Spleen (tissue), 11 donors: Measurements from ENCODE around the gene MYL5. TPM values are rescaled to one million over a fixed set of nuclear protein-coding genes. Genes with fewer than 3 reads are reported as not detected.
A peak's percentile ranks its signal among the peaks of the same experiment; 100 is the strongest.

Experiments used
- DNase-seq: peaks from one replicate; pipeline ENCODE4 v3.0.0-alpha.2; 2020
- H3K27ac ChIP-seq, 8 donors: fragments of 200-600 bp; sonication (generic) in 7 of 8; 1 replicate in 4 of 8; 2 replicates in 4 of 8; pipeline versions ENCODE4 v1.5.0 to v1.8.0; 2016 to 2021; ENCODE audit warnings: inconsistent platforms in 4 of 8, mild to moderate bottlenecking in 4 of 8, moderate library complexity in 1 of 8
- H3K27me3 ChIP-seq, 7 donors: fragments of 200-600 bp; sonication (generic) in 6 of 7; replicated peaks in 1 of 7; 1 replicate in 4 of 7; 2 replicates in 3 of 7; pipeline versions ENCODE4 v1.5.0 to v1.8.0; 2016 to 2021; ENCODE audit warnings: inconsistent platforms in 3 of 7, mild to moderate bottlenecking in 1 of 7
- H3K36me3 ChIP-seq, 6 donors: fragments of 200-600 bp; sonication (generic) in 5 of 6; 1 replicate in 4 of 6; 2 replicates in 2 of 6; pipeline versions ENCODE4 v1.5.0 to v1.8.0; 2016 to 2021; ENCODE audit warnings: inconsistent platforms in 2 of 6
- H3K4me1 ChIP-seq, 6 donors: fragments of 200-600 bp; sonication (generic) in 5 of 6; 1 replicate in 3 of 6; 2 replicates in 3 of 6; pipeline versions ENCODE4 v1.5.0 to v1.8.0; 2016 to 2021; ENCODE audit warnings: inconsistent platforms in 3 of 6
- H3K4me3 ChIP-seq, 8 donors: fragments of 200-600 bp; sonication (generic) in 7 of 8; 1 replicate in 4 of 8; 2 replicates in 4 of 8; pipeline versions ENCODE4 v1.5.0 to v1.8.0; 2016 to 2021; ENCODE audit warnings: inconsistent platforms in 4 of 8, mild to moderate bottlenecking in 4 of 8, moderate library complexity in 2 of 8
- H3K9me3 ChIP-seq, 8 donors: fragments of 200-600 bp; sonication (generic) in 7 of 8; 1 replicate in 4 of 8; 2 replicates in 4 of 8; pipeline versions ENCODE4 v1.5.0 to v1.8.0; 2016 to 2021; ENCODE audit warnings: inconsistent platforms in 4 of 8
- POLR2A ChIP-seq, 3 donors: fragments of 450-650 bp; IDR thresholded peaks; one replicate each; pipeline ENCODE4 v1.5.1; 2017; ENCODE audit warnings: antibody characterized with exemption in 3 of 3, mild to moderate bottlenecking in 1 of 3
- POLR2AphosphoS5 ChIP-seq, 3 donors: sonication (generic); formaldehyde crosslinking; IDR thresholded peaks; one replicate each; pipeline ENCODE4 v1.5.1; 2017; ENCODE audit warnings: antibody characterized with exemption in 3 of 3
- WGBS, 5 donors: extraction: QIAGEN DNeasy Blood & Tissue Kit in 3 of 5; methylation state at CpG; one replicate each; pipeline versions ENCODE4 v1.1.5 to v1.1.7; 2013 to 2018; 5-methylcytosine and 5-hydroxymethylcytosine counted together
- intact Hi-C: fragments of 100-400 bp; cut with DNase I; formaldehyde crosslinking; loops from one replicate; pipeline ENCODE4 v1.15.0; 2023; ENCODE audit warnings: low total_unique reads
- polyA plus RNA-seq, 3 donors: library from polyadenylated mRNA; stranded (reverse); fragments of 200-250 nt; gene quantifications; one replicate each; pipeline ENCODE4 v1.2.1, GENCODE V29; 2013
- total RNA-seq, 7 donors: library from RNA; depleted of rRNA in 3 of 7; stranded (reverse); fragments of >200 nt in 3 of 7; fragmentation: NEBNext Ultra II Directional in 4 of 7; extraction: Animal tissue kit (Norgen Biotek cat#: 25700) in 4 of 7; gene quantifications; one replicate each; pipeline versions ENCODE4 v1.1.0 to v1.2.1, GENCODE V29; 2016 to 2021
- TF ChIP-seq, protein P1 (sequence below), 11 experiments: fragments of 200-600 bp in 7 of 11; fragments of 450-650 bp in 4 of 11; sonication (generic) in 4 of 11; IDR thresholded peaks in 8 of 11; conservative IDR thresholded peaks in 3 of 11; 1 replicate in 7 of 11; 2 replicates in 4 of 11; pipeline versions ENCODE4 v1.4.0 to v1.8.0; 2016 to 2021; ENCODE audit warnings: antibody characterized with exemption in 11 of 11, inconsistent platforms in 4 of 11, mild to moderate bottlenecking in 1 of 11
- donor health status: healthy with polysubstance abuse.
- donor health status: DM: no; HTN: no; CAD: no; lungs with moderate emphysema.
- donor health status: DM: no; HTN: no; CAD: no.
- donor health status: Bipolar disorder and iron deficiency.
- donor health status: healthy.
- donor health status: DM: no; HTN: no; CAD: no.
- donor health status: DM: yes; HTN: yes; CAD: no.

MYL5 gene
- total and polyA plus RNA-seq, 10 donors: 9.2 to 32.6 (median 19.2) TPM

DNA sequence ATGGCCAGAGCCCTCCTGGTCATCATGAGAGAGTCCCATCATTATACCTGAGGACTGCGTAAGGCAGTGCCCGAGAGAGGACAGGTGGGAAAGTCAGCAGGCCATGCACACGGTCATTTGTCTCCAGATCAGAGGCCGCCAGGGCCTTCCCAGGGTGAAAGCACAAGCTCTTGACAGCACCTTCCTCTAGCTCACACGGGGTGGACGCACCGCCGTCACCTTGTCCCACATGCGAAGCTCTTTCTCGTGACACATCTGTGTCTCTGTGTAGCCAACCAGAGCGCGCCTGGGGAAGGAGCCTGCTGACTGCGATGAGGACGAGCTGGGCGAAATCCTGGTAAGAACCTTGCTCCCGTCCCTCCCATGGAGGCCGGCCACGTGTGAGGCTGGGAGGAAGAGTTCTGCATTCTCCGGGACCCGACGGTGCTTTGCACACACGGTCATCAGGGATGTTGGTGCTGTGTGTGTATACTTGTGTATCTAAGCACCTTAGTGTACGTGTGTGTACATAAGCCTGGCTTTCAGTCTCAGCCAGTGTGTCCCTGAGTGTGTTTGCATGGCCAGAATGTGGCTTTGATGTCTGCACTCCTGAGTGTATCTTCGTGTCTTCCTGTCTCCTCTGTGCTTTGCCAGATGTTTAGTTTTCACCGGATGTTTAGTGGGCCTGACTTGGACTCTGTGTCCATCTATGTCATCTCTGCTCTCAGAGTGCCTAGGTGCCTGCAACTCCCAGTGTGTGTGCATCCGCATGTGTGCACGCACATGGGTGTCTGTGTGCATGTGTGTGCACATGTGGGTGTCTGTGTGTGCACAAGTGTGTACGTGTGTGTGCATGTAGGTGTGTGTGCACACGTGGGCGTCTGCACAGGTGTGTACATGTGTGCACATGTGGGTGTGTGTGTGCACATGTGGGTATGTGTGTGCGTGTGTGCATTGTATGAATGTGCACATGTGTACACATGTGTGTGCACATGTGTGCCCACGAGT, 15.4 kb upstream of the MYL5 start:
- no peaks in the 10 kb centered on the region for H3K9me3 ChIP-seq
- H3K27me3 ChIP-seq: peaks cover 0 to 11% (median 0%) of the 10 kb centered on the region in 7 donors
- intact Hi-C loops: no loop called here
- DNase-seq: peak; percentile 69
- WGBS, 5 donors: 92 to 97% (median 93%) methylated on average over 28 to 32 of the region's 32 CpGs
- H3K4me1 ChIP-seq: peaks cover 3 to 16% (median 7%) of the 10 kb centered on the region in 6 donors
- peaks cover 0 to 8% (median 0%) of the 10 kb centered on the region in 6 donors for H3K36me3 ChIP-seq
- H3K27ac ChIP-seq: no peak overlapping the region
- no peak overlapping the region for H3K4me3 ChIP-seq
- TF ChIP-seq, protein P1, sequence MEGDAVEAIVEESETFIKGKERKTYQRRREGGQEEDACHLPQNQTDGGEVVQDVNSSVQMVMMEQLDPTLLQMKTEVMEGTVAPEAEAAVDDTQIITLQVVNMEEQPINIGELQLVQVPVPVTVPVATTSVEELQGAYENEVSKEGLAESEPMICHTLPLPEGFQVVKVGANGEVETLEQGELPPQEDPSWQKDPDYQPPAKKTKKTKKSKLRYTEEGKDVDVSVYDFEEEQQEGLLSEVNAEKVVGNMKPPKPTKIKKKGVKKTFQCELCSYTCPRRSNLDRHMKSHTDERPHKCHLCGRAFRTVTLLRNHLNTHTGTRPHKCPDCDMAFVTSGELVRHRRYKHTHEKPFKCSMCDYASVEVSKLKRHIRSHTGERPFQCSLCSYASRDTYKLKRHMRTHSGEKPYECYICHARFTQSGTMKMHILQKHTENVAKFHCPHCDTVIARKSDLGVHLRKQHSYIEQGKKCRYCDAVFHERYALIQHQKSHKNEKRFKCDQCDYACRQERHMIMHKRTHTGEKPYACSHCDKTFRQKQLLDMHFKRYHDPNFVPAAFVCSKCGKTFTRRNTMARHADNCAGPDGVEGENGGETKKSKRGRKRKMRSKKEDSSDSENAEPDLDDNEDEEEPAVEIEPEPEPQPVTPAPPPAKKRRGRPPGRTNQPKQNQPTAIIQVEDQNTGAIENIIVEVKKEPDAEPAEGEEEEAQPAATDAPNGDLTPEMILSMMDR (IDR thresholded peaks at IDR 0.05 in 8 of 11, conservative IDR thresholded peaks at IDR 0.05 in 3 of 11): no peak
- TF ChIP-seq POLR2AphosphoS5 (IDR thresholded peaks at IDR 0.05): peak in 1 of 3 donors; percentile 13

DNA sequence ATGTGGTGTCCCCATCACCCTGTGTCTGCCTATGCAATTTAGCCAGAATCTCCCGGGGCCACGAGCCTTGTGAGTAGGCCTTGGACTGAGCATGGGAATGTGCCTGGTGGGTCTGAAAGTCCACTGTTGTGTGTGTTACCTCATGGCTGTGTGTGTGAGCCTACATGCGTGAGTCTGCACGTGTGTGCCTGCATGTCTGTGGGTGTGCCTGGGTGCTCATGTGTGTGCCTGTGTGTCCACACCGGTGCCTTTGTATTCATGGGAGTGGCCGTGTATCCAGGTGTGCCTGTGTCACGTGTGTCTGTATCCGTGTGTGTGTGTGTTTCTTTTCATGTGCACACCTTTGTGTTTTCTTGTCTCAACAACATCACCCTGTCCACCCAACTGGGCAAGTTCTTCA, 14.5 kb upstream of the MYL5 start:
- H3K4me1 ChIP-seq: peaks cover 3 to 25% (median 15%) of the 10 kb centered on the region in 6 donors
- 89 to 98% (median 93%) methylated on average over 8 of the region's 8 CpGs for WGBS, 5 donors
- TF ChIP-seq, protein P1 (IDR thresholded peaks at IDR 0.05 in 8 of 11, conservative IDR thresholded peaks at IDR 0.05 in 3 of 11): no peak
- TF ChIP-seq POLR2A (IDR thresholded peaks at IDR 0.05) (no peak), POLR2AphosphoS5 (IDR thresholded peaks at IDR 0.05) (no peak)
- no peak overlapping the region for H3K27ac ChIP-seq
- H3K27me3 ChIP-seq: peaks cover 0 to 7% (median 0%) of the 10 kb centered on the region in 7 donors
- peaks cover 0 to 8% (median 0%) of the 10 kb centered on the region in 6 donors for H3K36me3 ChIP-seq
- no peaks in the 10 kb centered on the region for H3K9me3 ChIP-seq
- no peak overlapping the region for H3K4me3 ChIP-seq
- peak; percentile 17 for DNase-seq
- intact Hi-C loops: no loop called here

DNA sequence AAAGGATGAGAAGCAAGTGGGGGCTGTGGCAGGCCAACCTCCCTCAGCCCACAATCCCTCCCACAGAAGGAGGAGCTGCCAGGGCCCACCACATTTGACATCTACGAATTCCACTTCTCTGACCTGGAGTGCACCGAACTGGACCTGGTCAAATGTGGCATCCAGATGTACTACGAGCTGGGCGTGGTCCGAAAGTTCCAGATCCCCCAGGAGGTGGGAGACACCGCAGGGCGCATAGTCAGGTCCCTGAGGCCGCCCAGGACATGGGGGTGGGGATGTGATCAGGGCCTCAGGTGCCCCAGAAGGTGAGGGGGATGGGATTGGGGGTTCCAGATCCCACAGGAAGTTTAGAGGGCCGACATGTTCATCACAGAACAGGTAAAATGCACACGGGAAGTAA, 13.9 kb upstream of the MYL5 start:
- H3K9me3 ChIP-seq: no peaks in the 10 kb centered on the region
- intact Hi-C loops: no loop called here
- peaks cover 0 to 2% (median 0%) of the 10 kb centered on the region in 7 donors for H3K27me3 ChIP-seq
- no peak overlapping the region for H3K4me3 ChIP-seq
- TF ChIP-seq POLR2AphosphoS5 (IDR thresholded peaks at IDR 0.05) (no peak), POLR2A (IDR thresholded peaks at IDR 0.05) (no peak)
- TF ChIP-seq, protein P1 (IDR thresholded peaks at IDR 0.05 in 8 of 11, conservative IDR thresholded peaks at IDR 0.05 in 3 of 11): no peak
- H3K27ac ChIP-seq: no peak overlapping the region
- peak; percentile 55 for DNase-seq
- 89 to 97% (median 95%) methylated on average over 10 of the region's 10 CpGs for WGBS, 5 donors
- H3K36me3 ChIP-seq: peaks cover 0 to 8% (median 0%) of the 10 kb centered on the region in 6 donors
- peaks cover 3 to 31% (median 19%) of the 10 kb centered on the region in 6 donors for H3K4me1 ChIP-seq

DNA sequence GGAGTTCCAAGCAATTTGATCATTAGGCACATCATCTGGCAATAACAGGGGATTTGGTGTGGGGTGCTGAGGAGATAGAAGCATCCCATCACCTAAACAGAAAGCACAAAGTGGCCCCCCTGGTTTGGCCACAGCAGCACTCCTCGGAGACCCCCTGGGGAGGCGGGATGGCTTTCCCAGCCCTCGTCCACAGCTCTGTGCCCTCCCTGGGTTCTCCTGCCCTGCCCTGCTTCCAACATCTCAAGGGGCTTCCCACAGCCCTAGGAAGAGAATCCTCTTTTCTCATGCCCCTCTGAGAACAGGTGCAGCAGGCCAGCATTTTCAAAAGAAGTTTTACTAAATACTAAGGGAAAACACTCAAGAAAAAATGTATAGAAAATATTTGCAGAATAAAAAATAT, 13.1 kb upstream of the MYL5 start:
- DNase-seq: peak; percentile 31
- Histone ChIP-seq H3K4me3 (no peak overlapping the region), H3K4me1 (peaks cover 3 to 34% (median 19%) of the 10 kb centered on the region in 6 donors), H3K9me3 (no peaks in the 10 kb centered on the region), H3K27ac (no peak overlapping the region), H3K36me3 (peaks cover 0 to 8% (median 0%) of the 10 kb centered on the region in 6 donors), H3K27me3 (no peaks in the 10 kb centered on the region)
- intact Hi-C loops: no loop called here
- TF ChIP-seq POLR2AphosphoS5 (IDR thresholded peaks at IDR 0.05) (no peak), POLR2A (IDR thresholded peaks at IDR 0.05) (no peak)
- TF ChIP-seq, protein P1 (IDR thresholded peaks at IDR 0.05 in 8 of 11, conservative IDR thresholded peaks at IDR 0.05 in 3 of 11): no peak
- 87 to 100% (median 95%) methylated on average over 3 of the region's 3 CpGs for WGBS, 5 donors
